GM18505 (cell line): ENCODE data around the gene VPS26A.

Source experiments
- ATAC-seq: cut with Tn5 transposase; IDR thresholded peaks from one replicate; pipeline ENCODE4 v1.9.1; 2021; ENCODE audit not compliant: unreplicated experiment
- POLR2A ChIP-seq: IDR thresholded peaks from 4 replicates; pipeline ENCODE4 v1.6.1; 2011; ENCODE audit warnings: borderline replicate concordance; ENCODE audit not compliant: insufficient read depth, insufficient read length; ENCODE audit errors: extremely low read depth

The VPS26A gene

GRCh38 chr10:69092959-69093850 is 30.8 kb upstream of the VPS26A start:
- no peak for ATAC-seq

GRCh38 chr10:69093933-69094332 is 30.0 kb upstream of the VPS26A start:
- ATAC-seq, result no peak

More at GRCh38 chr10:69092959-69093850, 30.8 kb upstream of the VPS26A start:
- TF ChIP-seq POLR2A, result no peak

GRCh38 chr10:69096045-69096444 is 27.9 kb upstream of the VPS26A start:
- peak; percentile 77 for ATAC-seq
- TF ChIP-seq POLR2A, result no peak

More at GRCh38 chr10:69093933-69094332, 30.0 kb upstream of the VPS26A start:
- TF ChIP-seq POLR2A, result no peak

GRCh38 chr10:69097729-69098128 is 26.2 kb upstream of the VPS26A start:
- no peak for ATAC-seq
- TF ChIP-seq POLR2A, result no peak

- TF ChIP-seq POLR2A, result peak; percentile 33
- ATAC-seq, result no peak
Observed at GRCh38 chr10:69100136-69100872, 23.7 kb upstream of the VPS26A start.

GRCh38 chr10:69101451-69102095 is 22.4 kb upstream of the VPS26A start:
- TF ChIP-seq POLR2A, result no peak
- no peak for ATAC-seq

GRCh38 chr10:69102440-69102839 is 21.5 kb upstream of the VPS26A start:
- ATAC-seq, result no peak

GRCh38 chr10:69103784-69104183 is 20.2 kb upstream of the VPS26A start:
- no peak for TF ChIP-seq POLR2A
- ATAC-seq, result no peak

More at GRCh38 chr10:69102440-69102839, 21.5 kb upstream of the VPS26A start:
- no peak for TF ChIP-seq POLR2A

GRCh38 chr10:69104994-69105790 is 18.8 kb upstream of the VPS26A start:
- no peak for TF ChIP-seq POLR2A
- no peak for ATAC-seq

GRCh38 chr10:69107176-69107490 is 16.8 kb upstream of the VPS26A start:
- no peak for ATAC-seq
- no peak for TF ChIP-seq POLR2A

- no peak for ATAC-seq
- TF ChIP-seq POLR2A, result no peak
Observed at GRCh38 chr10:69107699-69108098, 16.3 kb upstream of the VPS26A start.

GRCh38 chr10:69119896-69120295 is 4.1 kb upstream of the VPS26A start:
- no peak for ATAC-seq
- TF ChIP-seq POLR2A, result no peak
